Activated CD4-positive, alpha-beta T cell treated with anti-CD3 and anti-CD28 coated beads, Interleukin-10, Interleukin-2, amounts not matched to agents 100 ng/mL and 50 ng/mL, durations not matched to agents 16 hours and 8 hours (primary cell): Measurements from ENCODE around the gene ZGLP1.
"Not testable (repeated sequence)": the region's sequence is repeated elsewhere in the genome, so short reads cannot be mapped to it uniquely, and the experiment has no call there.

ENCODE experiments used
- DNase-seq: peaks from one replicate; pipeline ENCODE4 v3.0.0-alpha.2; 2020

The ZGLP1 gene

DNA sequence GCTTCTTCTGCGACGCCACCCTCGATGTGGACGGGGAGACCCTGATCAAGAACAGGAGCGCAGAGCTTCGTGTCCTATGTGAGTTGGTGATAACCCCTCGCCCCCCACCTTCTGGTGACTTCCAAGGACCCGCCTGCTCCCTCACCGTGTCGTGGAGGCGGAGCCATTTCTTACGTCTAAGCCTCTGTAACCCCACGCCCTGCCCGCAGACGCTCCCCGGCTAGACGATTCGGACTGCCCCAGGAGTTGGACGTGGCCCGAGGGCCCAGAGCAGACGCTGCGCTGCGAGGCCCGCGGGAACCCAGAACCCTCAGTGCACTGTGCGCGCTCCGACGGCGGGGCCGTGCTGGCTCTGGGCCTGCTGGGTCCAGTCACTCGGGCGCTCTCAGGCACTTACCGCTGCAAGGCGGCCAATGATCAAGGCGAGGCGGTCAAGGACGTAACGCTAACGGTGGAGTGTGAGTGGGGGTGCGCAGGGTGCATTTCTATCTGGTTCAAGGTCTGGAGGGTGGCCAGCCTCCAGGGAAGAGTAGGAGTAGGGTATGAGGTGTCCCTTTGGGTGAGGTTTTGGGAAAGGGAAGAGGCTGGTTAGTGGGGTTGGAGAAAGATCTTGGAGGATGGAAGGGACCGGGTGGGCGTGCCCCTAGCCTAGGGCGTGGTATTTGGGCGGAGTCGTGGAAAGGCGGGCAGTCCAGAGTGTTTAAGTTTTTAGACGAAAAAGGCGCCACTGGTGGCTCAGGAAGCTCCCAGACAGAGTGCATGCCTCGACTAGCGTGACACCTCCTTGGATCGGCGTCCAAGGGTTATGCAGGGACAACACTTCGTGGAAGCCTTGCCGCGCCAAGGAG is 16.6 kb downstream of the ZGLP1 start:
- DNase-seq = no peak

DNA sequence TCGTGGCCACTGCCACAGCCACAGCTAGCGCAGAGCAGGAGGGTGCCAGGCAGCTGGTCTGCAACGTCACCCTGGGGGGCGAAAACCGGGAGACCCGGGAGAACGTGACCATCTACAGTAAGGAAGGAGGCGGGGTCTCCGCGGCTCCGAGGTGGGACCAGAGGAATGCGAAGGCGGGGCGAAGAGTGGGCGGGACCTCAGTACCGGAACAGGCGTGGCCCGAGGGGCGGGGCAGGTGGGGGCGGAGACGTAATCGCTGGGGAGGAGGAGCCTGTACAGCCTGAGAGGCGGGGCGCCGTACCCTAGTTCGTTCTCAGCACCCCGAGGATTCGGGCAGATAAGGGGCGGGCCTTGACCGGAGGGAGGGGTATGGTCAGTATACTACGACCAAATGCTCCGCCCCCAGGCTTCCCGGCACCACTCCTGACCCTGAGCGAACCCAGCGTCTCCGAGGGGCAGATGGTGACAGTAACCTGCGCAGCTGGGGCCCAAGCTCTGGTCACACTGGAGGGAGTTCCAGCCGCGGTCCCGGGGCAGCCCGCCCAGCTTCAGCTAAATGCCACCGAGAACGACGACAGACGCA is 17.3 kb downstream of the ZGLP1 start:
- peak; percentile 84 for DNase-seq

DNA sequence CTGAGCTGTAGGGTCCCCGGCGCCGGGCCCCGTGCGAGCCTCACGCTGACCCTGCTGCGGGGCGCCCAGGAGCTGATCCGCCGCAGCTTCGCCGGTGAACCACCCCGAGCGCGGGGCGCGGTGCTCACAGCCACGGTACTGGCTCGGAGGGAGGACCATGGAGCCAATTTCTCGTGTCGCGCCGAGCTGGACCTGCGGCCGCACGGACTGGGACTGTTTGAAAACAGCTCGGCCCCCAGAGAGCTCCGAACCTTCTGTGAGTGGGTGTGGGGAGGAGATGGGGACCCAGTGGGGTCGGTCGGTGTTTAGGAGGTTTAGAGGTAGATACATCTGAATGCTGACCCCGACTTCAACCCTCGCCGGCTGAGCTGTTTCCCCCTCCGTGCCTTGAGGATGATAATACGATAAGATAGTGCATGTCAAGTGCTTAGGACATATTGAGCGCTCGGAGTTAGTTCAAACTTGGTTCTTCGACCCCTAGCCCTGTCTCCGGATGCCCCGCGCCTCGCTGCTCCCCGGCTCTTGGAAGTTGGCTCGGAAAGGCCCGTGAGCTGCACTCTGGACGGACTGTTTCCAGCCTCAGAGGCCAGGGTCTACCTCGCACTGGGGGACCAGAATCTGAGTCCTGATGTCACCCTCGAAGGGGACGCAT is 17.9 kb downstream of the ZGLP1 start:
- DNase-seq = no peak

DNA sequence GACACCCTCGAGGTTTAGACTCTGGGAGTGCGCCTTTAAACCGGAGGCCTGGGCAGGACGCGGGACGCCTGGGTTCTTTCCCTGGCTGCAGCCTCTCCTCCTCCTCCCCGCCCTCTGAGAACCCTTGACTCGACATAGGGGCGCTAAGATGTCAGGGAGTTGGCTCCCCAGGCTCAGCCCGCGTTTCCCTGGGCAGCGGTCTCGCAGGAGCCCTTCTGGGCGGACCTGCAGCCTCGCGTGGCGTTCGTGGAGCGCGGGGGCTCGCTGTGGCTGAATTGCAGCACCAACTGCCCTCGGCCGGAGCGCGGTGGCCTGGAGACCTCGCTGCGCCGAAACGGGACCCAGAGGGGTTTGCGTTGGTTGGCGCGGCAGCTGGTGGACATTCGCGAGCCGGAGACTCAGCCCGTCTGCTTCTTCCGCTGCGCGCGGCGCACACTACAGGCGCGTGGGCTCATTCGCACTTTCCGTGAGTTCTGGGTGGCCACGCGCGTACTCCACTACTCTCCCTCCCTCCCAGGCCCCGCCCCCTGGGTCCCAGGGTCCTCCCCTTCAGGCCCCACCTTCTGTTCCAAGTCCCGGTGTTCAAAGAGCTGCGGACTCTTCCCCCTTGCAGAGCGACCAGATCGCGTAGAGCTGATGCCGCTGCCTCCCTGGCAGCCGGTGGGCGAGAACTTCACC is 18.6 kb downstream of the ZGLP1 start:
- DNase-seq = peak; percentile 57

GRCh38 chr19:10290357-10290875 is 19.2 kb downstream of the ZGLP1 start:
- DNase-seq = no peak

DNA sequence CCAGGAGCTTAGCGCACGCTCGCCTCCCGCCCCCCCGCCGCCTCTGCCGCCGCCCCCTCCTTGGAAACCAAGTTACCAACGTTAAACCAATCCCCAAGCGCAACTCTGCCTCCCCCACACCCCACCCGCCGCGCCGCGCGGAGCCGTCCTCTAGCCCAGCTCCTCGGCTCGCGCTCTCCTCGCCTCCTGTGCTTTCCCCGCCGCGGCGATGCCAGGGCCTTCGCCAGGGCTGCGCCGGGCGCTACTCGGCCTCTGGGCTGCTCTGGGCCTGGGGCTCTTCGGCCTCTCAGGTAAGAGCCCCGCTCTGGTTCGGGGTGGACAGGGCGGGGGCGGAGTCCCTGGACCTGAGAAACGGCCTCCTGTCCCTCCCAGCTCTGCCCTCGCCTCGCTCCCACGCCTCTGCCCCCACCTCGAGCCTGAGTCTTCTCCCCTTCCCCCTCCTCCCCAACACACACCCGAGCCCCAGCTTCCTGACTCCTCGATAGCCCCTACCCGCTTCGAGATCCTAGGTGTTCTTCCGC is 19.7 kb downstream of the ZGLP1 start, which contains the start of gene ICAM5:
TSS of gene ICAM5 (plus strand) at position 117 of the 521 bp plus-strand sequence. CDS start at position 209, 92 bp downstream.
- DNase-seq = no peak

DNA sequence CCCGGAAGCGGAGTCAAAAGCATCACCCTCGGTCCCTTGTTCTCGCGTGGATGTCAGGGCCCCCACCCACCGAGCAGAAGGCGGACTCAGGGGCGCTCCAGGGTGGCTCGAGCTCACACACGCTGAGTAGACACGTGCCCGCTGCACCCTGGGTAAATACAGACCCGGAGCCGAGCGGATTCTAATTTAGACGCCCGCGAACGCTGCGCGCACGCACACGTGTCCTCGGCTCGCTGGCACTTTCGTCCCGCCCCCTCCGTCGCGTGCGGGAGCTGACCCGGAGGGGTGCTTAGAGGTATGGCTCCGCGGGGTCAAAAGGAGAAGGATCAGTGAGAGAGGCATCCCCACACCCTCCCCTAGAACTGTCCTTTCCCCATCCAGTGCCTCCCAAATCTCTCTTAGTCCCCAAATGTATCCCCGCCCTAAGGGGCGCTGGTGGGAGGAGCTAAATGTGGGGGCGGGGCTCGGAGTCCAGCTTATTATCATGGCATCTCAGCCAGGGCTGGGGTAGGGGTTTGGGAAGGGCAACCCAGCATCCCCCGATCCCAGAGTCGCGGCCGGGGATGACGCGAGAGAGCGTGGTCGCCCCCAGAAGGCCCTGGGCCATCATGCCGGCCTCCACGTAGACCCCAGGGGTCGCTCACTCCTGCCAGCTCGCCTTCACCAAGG is 20.3 kb downstream of the ZGLP1 start:
- DNase-seq = peak; percentile 77

GRCh38 chr19:10288662-10289166 is 20.9 kb downstream of the ZGLP1 start:
- DNase-seq = peak; percentile 68

DNA sequence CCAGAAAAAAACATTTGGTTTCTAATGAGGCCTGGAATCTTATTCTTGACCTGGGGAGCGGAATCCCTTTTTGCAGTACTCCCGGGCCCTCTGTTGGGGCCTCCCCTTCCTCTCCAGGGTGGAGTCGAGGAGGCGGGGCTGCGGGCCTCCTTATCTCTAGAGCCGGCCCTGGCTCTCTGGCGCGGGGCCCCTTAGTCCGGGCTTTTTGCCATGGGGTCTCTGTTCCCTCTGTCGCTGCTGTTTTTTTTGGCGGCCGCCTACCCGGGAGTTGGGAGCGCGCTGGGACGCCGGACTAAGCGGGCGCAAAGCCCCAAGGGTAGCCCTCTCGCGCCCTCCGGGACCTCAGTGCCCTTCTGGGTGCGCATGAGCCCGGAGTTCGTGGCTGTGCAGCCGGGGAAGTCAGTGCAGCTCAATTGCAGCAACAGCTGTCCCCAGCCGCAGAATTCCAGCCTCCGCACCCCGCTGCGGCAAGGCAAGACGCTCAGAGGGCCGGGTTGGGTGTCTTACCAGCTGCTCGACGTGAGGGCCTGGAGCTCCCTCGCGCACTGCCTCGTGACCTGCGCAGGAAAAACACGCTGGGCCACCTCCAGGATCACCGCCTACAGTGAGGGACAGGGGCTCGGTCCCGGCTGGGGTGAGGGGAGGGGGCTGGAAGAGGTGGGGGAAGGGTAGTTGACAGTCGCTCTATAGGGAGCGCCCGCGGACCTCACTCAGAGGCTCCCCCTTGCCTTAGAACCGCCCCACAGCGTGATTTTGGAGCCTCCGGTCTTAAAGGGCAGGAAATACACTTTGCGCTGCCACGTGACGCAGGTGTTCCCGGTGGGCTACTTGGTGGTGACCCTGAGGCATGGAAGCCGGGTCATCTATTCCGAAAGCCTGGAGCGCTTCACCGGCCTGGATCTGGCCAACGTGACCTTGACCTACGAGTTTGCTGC is 22.5 kb downstream of the ZGLP1 start, which contains the start of gene ICAM4:
TSS of gene ICAM4 (plus strand) at position 153 of the 935 bp plus-strand sequence. CDS start at position 211, 58 bp downstream.
- DNase-seq = peak; percentile 57

DNA sequence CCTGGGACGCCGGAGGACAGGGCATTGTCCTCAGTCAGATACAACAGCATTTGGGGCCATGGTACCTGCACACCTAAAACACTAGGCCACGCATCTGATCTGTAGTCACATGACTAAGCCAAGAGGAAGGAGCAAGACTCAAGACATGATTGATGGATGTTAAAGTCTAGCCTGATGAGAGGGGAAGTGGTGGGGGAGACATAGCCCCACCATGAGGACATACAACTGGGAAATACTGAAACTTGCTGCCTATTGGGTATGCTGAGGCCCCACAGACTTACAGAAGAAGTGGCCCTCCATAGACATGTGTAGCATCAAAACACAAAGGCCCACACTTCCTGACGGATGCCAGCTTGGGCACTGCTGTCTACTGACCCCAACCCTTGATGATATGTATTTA is 24.2 kb downstream of the ZGLP1 start:
- no peak for DNase-seq

DNA sequence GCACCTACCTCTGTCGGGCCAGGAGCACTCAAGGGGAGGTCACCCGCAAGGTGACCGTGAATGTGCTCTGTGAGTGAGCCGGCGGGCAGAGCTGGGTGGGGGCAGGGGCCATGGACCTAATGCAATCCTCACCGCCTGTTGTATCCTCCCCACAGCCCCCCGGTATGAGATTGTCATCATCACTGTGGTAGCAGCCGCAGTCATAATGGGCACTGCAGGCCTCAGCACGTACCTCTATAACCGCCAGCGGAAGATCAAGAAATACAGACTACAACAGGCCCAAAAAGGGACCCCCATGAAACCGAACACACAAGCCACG is 24.7 kb downstream of the ZGLP1 start:
- no peak for DNase-seq

- no peak for DNase-seq
Observed at GRCh38 chr19:10284065-10284959, 25.3 kb downstream of the ZGLP1 start.

DNA sequence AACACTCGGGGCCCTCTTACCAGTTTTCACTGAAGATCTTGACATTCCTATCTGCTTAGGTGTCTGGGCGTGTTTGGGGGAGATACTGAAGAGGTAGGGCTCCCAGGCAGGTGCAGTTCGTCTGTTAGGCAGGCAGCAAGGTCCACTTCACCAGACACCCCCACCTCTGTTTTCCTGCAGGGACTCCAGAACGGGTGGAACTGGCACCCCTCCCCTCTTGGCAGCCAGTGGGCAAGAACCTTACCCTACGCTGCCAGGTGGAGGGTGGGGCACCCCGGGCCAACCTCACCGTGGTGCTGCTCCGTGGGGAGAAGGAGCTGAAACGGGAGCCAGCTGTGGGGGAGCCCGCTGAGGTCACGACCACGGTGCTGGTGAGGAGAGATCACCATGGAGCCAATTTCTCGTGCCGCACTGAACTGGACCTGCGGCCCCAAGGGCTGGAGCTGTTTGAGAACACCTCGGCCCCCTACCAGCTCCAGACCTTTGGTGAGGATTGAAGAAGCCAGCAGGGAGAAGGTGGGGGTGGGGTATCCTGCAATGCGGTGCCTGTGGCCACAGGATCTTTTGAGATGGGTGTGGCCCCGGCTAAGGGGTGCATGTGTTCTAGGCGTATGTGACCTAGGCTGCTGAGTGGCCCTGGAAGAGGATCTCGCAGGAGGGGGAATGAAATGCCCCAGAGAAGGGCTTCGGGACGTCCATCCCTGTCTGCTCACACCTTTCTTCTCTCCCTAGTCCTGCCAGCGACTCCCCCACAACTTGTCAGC is 26.1 kb downstream of the ZGLP1 start:
- no peak for DNase-seq

- not testable (repeated sequence) for DNase-seq
Observed at GRCh38 chr19:10282043-10282442, 27.6 kb downstream of the ZGLP1 start.

- no peak for DNase-seq
Observed at GRCh38 chr19:10279737-10280442, 29.7 kb downstream of the ZGLP1 start.

DNA sequence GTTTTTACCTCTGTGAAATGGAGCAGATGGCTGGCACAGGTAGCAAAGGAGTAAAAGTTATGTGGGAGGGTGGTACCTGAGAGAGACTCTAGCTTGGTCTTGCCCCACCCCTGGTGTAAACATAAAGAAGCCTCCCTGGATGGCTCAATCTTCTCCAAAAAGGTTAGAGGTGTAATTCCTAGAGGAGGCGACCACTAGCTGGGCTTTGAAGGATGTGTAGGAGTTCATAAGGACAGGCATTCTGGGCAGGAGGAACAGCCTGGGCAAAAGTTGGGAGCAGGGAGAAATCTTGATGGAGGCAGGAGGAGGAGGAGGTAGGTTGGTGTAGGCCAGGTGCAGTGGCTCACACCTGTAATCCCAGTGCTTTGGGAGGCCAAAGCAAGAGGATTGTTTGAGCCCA is 30.7 kb downstream of the ZGLP1 start:
- no peak for DNase-seq

DNA sequence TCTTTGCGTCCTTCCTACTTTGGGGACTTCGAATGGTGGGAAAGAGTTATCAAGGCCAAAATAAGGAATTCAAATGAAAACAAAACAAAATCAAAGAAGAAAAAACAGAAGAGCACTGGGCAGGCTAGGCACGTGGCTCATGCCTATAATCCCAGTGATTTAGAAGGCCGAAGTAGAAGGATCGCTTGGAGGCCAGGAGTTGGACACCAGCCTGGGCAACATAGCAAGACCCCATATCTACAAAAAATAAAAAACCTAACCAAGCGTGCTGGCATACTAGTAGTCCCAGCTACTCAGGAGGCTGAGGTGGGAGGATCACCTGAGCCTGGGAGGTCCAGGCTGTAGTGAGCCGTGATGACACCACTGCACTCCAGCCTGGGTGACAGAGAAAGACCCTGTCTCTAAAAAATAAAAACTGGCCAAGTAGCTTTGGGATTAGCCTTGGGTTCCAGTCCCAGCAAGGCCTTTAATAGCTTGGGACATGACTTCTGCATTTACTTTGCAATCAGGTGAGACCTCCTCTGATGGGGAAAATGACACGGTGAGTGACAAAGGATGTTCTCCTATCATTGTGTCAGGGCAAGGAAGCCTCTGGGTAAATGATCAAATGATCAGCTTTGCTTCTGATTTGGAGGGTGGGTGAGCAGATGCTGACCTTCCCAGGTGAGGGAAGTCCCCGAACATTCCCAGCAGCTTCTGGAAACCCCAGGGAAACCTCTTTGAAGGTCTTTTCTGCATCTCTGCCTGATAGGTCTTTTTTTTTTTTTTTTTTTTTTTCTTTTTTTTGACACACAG is 31.6 kb downstream of the ZGLP1 start:
- no peak for DNase-seq
